Measurements from ENCODE around the gene TMEM201.
"Not testable (repeated sequence)": the region's sequence is repeated elsewhere in the genome, so short reads cannot be mapped to it uniquely, and the experiment has no call there.

TMEM201 gene

DNA sequence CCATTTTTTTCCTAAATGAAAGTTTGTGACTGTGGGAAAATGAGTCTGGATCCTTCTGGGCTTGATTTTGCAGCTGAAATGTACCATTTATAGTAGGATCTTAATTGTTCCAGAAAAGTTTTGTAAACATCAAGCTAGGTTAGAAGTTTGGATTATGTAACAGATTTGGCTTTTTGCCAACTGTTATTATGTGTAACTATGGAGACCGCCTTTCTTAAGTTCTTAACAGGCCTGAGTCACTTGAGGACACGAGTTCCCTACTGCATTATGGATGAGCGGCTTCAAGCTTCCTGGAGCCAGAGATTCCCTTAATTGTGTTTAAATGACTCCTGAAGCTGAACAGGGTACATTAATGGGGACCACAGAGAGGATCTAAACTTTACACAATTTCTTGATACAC lies 27.3 kb upstream of the TMEM201 start:
- H3K4me3 ChIP-seq (ENCODE audit: low read depth, low read length), result no peak overlapping the region
- TF ChIP-seq, protein P1, sequence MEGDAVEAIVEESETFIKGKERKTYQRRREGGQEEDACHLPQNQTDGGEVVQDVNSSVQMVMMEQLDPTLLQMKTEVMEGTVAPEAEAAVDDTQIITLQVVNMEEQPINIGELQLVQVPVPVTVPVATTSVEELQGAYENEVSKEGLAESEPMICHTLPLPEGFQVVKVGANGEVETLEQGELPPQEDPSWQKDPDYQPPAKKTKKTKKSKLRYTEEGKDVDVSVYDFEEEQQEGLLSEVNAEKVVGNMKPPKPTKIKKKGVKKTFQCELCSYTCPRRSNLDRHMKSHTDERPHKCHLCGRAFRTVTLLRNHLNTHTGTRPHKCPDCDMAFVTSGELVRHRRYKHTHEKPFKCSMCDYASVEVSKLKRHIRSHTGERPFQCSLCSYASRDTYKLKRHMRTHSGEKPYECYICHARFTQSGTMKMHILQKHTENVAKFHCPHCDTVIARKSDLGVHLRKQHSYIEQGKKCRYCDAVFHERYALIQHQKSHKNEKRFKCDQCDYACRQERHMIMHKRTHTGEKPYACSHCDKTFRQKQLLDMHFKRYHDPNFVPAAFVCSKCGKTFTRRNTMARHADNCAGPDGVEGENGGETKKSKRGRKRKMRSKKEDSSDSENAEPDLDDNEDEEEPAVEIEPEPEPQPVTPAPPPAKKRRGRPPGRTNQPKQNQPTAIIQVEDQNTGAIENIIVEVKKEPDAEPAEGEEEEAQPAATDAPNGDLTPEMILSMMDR (IDR thresholded peaks at IDR 0.05; ENCODE audit: borderline replicate concordance, insufficient read depth, low read depth, low read length), result no peak

DNA sequence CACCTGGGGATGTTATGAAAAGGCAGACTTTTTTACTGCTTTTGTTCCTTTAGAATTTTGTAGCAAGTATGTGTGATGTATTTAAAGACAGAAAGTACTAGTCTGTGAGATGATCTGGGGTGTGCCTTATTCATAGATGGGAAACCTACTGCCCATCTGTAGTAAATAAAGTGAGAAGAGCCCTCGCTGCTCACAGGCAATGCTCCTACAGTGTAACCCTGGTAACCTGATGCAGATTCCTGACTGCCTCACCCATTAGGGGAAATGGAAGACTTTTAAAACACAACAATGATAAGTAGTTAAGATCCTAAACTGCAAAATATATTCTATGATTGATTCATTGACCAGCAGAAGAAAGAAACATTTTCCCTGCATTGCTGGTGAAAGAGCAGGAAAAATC lies 19.4 kb upstream of the TMEM201 start:
- TF ChIP-seq, protein P1 (IDR thresholded peaks at IDR 0.05; ENCODE audit: borderline replicate concordance, insufficient read depth, low read depth, low read length), result no peak
- H3K4me3 ChIP-seq (ENCODE audit: low read depth, low read length), result no peak overlapping the region

DNA sequence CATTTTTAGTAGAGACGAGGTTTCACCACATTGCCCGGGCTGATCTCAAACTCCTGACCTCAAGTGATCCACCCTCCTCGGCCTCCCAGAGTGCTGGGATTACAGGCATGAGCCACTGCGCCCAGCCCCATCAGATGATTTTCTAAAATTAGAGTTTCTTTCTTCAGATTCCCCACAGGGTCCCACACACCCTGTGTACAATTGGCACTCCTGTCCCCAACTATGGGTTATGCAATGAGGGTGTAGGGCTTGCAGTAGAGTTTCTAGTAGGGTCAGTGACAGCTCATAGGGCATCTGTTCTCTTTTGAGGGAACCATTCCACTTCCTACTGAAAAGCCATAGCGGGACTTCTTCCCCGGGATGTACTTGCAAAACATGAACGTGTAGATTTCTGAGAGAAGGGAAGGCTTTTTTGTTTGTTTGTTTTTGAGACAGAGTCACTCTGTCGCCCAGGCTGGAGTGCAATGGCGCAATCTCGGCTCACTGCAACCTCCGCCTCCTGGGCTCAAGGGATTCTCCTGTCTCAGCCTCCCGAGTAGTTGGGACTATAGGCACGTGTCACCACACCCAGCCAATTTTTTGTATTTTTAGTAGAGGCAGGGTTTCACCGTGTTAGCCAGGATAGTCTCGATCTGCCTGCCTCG lies 17.7 kb upstream of the TMEM201 start:
- H3K4me3 ChIP-seq (ENCODE audit: low read depth, low read length), result not testable (repeated sequence)

DNA sequence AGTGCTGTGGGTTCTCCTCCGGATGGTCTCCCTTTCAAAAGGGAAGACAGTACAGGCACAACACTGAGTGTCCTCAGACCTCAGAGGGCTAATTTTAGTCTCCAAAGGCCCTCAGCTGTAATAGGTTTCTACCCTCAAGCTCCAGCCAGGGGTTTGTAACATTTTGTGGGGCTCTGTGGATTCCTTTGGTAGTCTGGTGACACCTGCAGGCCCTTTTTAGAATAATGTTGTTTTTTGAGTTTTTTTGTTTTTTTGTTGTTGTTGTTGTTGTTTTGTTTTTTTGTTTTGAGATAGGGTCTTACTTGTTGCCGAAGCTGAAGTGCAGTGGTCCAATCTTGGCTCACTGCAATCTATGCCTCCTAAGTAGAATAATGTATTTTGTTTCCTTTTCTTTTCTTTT lies 15.0 kb upstream of the TMEM201 start:
- no peak overlapping the region for H3K4me3 ChIP-seq (ENCODE audit: low read depth, low read length)
- TF ChIP-seq, protein P1 (IDR thresholded peaks at IDR 0.05; ENCODE audit: borderline replicate concordance, insufficient read depth, low read depth, low read length), result peak; percentile 33; the same call in 1 of the 2 replicates

DNA sequence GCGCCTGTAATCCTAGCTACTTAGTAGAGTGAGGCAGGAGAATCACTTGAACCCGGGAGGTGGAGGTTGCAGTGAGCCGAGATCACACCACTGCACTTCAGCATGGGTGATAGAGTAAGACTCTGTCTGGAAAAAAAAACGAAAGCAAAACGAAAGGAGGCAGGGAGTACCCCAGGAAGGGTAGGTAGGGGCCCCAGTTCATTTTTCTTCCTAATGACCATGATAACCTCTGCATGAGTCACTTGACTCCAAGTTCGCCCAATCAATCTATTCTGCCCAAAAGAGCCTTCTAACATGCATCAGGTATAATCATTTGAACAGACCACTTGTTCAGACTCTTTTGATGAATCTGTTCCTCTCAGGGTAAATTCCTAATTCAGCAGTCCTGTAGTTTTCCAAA lies 13.2 kb upstream of the TMEM201 start:
- no peak overlapping the region for H3K4me3 ChIP-seq (ENCODE audit: low read depth, low read length)
- TF ChIP-seq, protein P1 (IDR thresholded peaks at IDR 0.05; ENCODE audit: borderline replicate concordance, insufficient read depth, low read depth, low read length), result no peak

DNA sequence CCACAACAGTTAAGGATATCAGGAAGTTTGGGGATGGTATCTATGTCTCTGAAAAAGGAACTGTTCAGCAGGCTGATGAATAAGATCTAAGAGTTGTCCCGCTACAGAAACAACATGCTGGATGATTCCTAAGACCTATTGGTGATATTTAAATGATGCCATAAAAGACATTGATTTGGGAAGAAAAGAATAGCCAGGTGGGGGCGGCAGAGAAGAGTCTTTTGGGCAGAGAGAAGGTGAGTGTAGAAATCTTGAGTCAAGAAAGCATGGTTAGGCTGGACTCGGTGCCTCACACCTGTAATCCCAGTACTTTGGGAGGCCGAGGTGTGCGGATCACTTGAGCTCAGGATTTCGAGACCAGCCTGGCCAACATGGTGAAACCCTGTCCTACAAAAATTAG lies 11.8 kb upstream of the TMEM201 start:
- TF ChIP-seq, protein P1 (IDR thresholded peaks at IDR 0.05; ENCODE audit: borderline replicate concordance, insufficient read depth, low read depth, low read length), result no peak
- no peak overlapping the region for H3K4me3 ChIP-seq (ENCODE audit: low read depth, low read length)

DNA sequence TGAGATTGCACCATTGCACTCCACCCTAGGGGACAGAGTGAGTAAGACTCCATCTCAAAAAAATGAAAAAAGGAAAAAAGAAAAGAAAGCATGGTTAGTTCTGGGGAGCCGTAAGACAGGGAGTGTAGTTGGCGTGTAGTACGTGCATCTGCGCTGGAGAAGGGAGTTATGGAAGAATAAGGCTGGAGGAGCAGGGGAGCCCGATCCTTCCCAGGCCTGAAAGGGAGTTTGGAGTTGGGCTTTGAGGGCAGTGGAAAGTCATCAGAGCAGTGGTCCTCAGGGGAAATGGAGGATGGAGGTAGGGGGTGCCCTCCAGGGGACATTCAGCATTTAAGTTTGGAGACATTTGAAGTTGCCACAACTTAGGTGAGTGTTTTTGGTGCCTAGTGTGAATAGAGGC lies 11.3 kb upstream of the TMEM201 start:
- TF ChIP-seq, protein P1 (IDR thresholded peaks at IDR 0.05; ENCODE audit: borderline replicate concordance, insufficient read depth, low read depth, low read length), result no peak
- H3K4me3 ChIP-seq (ENCODE audit: low read depth, low read length), result no peak overlapping the region

All from GM12875 (cell line).